NCI-H2196 (cell line): Measurements from ENCODE around the gene RNF223.
"Not testable (repeated sequence)": the region's sequence is repeated elsewhere in the genome, so short reads cannot be mapped to it uniquely, and the experiment has no call there.

Experiments used
- DNase-seq: peaks from one replicate; lab custom pipeline; 2025; ENCODE audit not compliant: unreplicated experiment; lab: John Stamatoyannopoulos, UW

The RNF223 gene

DNA sequence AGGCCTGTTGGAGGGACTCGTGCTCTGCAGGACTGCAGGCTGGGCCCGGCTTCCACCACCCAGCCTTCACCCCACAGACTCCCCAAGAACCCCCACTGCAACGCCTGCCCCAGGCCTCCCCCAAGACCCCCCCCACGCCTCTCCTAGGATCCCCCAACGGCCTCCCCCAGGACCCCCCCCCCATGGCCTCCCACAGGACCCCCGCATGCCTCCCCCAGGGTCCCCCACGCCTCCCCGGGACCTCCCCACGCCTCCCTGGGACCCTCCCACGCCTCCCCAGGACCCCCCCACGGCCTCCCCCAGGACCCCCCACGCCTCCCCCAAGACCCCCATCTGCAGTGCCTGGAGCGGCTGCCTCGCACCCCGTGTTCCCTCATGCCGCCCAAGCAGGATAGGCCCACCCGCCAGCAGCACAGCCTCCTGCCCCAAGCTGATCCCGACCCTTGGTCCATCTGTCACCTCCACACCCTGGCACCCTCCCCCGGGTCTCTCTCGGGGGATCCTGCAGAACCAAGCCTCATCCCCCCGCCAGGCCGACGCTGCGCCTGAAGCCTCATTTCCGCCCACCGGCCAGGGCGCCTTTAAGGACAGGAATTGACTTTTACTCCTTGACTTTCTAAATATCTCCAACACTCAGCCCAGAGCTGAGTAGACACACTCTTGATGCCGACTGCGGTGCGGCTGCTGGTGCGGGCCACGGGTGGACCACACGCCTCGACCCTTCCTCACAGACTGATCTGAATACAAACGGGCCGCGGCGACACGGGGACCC, 14.1 kb upstream of the RNF223 start:
- DNase-seq: no peak

DNA sequence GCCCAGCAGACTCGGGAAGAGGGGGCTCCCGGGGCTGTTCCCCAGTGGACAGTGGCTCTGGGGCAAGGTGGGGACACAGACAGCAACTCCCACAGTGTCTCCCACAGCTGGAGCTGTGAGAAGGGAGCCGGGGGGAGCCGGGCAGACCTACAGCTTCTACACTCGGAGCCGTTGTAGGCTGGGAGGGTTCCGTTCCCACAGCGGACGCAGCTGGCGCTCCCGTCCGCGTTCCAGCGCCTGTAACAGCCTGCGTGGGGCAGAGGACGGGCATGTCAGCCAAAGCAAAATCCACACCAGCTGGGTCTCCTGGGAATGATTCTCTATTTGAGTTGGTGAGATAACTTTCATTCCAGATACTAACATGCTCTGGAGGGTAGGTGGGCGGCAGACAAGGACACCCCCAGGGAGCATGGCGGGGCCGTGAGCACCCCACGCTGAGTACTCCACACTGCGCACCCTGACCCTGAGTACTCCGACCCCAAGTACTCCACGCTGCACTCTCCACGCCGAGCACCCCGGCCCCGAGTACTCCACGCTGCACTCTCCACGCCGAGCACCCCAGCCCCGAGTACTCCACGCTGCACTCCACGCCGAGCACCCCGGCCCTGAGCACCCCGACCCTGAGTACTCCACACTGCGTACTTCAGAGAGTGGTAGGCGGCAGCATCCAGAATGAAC, 13.4 kb upstream of the RNF223 start:
- DNase-seq: no peak

DNA sequence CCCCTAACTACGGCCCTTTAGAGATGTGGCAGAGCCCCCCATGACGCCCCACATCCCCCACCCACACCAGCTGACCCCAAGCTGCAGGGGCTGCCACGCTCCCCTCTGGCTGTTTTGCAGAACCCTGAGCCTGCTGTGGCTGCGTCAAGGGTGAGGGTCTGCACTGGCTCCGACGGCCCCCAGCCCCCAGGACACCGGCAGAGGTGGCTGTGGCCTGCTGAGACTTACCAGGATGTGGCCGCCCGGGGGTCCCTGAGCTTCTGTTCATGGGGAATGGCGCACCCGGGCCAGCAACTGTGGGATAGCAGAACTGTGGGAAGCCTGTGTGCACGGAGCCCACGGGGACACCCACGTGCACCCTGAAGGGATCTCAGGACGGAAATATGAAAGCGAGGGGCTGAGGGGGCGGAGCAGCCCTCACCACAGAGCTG, 12.8 kb upstream of the RNF223 start:
- no peak for DNase-seq

DNA sequence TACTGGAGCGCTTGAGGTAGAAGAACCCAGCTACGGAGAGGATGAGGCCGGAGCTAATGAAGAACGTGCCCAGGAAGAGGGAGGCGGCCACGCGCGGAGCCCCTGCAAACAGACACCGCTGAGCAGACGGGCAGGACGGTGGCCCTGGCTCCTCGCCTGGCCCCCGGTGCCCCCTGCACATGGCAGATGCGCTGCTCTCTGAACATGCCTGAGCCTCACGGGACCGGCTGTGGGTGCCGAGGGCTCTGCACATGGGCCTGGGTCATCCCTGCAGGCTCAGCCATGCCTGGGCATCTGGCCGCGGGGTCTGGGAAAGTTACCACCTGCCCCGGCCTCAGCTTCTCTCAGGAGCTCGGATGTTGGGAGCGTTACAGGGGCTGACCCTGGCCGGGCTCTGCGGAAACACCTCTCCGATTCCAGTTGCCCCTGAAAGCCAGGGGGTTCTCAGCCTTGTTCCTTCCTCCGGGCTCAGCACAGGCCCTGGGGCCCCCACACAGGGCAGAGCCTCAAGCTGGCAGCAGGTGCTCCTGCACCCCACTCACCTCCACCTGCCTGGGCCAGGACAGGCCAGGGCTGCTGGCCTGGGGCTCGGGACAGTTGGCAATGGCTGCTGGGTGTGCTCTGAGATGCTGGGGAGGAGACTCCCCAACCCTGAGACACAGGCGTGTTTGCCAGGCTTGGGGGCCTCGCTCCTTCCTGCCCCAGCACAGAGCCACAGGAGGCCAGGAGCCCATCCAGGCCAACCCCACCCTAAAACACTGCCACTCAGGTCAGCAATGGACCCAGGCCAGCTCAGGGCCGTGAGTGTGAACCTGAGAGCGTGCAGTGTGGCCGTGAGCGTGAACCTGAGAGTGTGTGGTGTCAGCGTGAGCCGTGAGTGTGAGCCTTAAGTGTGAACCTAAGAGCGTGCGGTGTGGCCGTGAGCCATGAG, 12.1 kb upstream of the RNF223 start:
- DNase-seq: no peak

DNA sequence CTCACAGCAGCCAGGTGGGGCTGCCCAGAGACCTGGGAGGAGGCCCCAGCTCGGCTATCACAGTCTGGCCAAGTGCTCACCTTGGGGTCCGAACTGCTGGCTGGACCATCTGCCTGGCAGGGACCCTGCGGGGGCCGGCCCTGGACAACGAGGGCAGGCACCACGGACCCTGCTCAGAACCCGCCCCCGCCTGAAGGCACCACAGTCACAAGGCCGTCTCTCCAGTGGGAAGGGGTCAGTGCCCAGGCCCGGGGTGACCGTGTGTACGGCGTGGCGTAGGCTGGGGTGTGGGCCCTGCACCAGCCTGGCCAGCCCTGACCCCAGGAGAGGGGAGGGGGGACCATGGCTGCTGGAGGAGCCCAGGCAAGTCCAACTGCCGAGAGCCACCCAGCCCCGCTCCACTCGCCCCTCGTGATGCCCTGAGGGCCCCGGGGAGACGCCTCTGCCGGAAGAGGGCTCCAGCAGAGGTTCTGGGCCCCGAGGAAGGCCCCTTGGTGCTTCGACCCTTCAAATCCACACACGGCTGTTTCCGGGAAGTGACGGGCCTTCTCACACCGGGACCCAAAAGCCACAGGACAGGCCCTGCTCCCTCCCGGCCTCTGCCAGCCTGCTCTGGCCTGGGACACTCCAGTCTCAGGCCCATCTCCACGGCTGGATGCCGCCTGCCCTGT, 11.2 kb upstream of the RNF223 start:
- DNase-seq: no peak

DNA sequence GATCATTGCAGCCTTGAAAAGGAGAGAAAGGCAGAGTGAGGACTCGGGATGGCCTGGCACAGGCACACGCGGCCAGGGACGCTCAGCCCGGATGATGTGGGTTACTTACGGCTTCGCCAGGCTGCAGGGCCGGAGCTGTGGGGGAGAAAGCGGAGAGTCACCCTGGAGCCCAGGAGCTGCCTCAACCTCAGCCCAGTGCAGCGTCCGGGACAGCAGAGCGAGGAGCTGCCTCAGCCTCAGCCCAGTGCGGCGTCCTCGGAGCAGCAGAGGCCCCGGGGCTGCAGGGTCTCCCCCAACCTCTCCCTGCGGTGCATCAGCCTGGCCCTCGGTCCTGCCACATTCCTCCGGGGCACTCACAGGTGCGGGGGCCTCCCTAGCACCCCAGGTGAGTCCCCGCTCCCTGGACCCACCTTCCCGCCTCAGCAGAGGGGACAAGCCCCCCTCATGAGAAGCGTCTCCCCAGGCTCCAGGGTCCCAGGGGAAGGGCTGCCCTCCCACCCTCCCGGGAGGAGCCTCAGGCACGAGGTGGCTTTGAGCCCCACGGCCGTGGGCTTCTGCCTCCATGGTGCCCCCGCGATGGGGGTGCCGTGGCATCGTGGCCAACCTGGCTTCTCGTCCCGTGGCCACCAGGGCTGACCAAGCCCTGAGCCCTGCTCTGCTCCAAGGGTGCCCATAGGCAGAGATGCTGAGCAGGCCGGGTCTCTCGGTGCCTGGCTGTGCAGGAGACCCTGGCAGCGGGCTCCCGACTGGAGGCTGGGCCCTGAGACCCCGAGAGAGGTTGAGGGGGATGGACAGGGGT, 10.5 kb upstream of the RNF223 start:
- no peak for DNase-seq

DNA sequence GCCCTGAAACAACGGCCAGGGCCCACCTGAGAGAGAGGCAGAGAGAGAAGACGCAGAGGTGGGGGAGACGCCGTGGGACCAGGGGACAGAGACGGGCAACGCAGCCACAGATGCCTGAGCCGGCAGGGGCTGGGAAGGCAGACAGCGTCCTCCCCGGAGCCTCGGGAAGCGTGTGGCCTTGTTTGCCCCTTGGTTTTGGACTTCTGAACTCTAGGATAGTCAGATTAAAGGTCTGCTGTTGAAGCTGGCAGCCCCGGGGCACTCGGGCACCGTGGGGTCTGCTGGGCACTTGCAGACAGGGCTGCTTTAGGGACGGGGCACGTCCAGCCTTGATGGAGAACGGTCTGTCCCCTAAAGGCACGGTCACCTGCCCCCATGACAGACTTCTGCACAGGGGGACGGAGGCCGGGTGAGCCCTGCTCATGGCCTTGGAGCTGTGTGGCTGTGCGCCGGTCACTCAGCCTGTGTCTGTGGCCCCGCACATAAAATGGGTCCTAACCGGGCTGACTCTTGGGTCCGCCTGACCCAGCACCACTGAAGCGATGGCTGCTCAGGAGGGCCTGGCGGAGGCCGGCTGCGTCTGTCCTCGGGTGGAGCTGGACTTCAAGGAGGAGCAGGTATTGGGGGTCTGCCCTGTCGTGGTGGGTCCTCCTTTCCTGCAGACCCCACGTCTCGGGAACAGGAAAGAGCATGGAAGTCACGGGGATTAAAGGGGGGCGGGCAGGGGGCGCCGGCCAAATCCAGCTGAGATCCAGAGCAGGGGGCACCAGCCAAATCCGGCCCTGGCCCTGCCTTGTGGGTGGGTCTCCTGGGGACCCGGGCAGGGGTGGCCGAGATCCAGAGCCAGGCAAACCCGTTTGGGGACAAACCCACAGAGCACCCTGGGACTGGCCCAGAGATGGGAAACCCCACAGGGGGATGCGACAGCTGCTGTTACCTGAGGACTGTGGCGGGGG, 9.6 kb upstream of the RNF223 start:
- no peak for DNase-seq

DNA sequence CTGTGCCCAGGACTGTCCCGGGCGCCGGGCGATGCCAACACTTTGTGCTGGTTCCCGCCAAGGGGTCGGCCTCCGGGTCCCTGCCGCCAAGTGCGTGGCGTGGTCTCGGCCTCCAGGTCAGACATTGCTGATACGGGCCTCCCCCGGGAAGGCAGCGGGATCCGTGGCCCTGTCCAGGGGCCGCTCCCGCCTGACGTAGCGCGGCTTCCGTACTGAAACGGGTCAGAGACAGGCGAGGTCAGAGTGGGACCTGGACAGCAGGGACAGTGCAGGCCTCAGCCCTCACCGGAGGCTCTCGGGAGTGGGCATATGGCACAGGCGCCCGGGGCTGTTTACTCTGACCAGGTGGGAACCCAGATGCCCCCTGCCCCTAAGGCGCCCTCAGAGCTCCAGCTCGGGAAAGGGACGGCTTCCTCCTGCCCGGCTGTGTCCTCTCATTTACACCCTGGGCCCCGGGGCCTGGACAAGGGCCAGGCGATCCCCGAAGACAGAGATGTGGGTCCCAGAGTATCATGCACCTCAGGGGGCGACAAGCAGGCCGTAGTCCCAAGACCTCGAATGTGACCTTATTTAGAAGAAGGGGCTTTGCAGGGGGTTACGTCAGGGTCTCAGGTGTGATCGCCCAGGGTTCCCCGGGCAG, 8.8 kb upstream of the RNF223 start:
- DNase-seq: no peak

DNA sequence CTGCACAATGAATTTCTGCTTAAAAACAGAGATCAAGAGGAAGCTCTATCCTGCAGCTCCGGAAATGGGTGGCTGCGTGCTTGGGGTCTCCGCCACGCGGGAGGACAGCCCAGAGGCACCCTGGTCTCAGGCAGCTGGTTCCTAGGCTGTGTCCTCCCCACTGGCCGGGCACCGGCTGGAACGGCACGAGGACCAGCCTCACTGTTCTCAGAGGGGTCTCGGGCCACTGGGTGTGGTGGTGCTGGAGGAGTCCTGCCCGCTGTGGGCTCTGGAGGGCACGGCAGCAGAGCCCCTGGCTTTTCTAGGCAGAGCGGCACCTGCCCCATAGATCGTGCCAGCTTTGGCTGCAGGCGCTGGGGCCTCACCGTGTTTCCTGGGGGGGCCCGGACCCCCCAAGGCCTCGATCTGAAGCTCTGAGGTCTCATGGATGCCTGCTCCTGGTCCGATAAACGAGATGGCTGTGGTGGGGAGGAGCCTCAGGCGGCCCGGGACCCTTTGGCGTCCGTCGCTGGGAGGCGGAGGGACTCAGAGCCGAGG, 8.2 kb upstream of the RNF223 start:
- no peak for DNase-seq

DNA sequence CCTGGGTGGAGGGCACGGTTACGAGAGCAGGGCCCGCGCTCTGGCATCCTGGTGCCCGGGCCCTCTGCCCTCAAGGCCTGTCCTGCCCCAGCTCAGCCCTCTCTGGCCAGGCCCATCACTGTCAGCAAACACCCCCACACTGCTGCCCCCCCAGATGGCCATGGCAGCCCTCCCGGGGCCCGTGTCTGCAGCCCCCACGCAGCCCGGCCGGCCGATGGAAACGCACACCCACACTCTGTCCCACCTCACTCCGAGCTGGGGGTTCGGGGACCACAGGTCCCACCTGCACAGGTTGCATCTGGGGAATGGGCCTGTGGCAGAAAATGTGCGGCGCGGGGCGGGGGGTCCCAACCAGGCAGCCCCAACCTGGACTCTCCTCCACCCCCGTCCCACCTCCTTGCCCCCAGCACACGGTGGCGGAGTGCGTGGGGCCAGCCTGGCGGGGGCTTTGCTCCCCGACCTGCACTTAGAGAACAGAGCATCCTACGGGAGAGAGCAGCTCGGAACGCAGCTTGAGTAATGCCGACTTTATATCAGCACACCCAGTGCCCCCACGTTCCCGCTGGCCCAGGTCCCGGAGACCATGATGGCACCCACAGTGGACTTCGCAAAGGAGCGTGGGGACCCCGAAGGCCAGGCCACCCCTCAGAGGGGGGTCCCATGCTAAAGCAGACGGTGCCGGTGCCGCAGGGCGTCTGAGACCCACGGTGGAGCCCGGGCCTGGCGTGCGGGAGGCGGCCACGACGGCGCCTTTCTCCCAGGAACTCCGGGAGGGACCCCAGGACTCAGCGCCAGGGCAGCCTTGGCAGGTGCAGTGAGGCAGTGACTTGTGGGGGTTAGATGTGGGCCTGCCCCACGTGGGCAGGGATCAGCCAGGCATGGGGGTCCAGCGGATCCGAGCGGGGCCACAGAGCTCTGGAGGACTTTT, 7.5 kb upstream of the RNF223 start:
- DNase-seq: no peak

DNA sequence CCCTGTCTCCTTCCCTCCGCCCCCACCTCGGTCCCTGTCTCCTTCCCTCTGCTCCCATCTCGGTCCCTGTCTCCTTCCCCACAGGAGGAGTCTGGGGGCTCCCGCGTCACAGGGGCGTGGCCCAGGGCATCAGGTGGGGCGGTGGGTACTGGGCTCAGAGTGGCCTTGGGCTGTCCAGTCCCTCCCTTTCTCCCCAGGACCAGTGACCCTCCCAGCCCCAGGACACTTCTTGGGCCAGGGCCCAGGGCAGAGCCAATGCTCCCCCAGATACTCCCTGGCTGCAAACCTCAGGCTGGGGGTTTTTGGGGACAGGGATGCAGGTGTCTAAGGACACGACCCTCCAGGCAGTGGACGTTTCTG, 6.8 kb upstream of the RNF223 start:
- no peak for DNase-seq

DNA sequence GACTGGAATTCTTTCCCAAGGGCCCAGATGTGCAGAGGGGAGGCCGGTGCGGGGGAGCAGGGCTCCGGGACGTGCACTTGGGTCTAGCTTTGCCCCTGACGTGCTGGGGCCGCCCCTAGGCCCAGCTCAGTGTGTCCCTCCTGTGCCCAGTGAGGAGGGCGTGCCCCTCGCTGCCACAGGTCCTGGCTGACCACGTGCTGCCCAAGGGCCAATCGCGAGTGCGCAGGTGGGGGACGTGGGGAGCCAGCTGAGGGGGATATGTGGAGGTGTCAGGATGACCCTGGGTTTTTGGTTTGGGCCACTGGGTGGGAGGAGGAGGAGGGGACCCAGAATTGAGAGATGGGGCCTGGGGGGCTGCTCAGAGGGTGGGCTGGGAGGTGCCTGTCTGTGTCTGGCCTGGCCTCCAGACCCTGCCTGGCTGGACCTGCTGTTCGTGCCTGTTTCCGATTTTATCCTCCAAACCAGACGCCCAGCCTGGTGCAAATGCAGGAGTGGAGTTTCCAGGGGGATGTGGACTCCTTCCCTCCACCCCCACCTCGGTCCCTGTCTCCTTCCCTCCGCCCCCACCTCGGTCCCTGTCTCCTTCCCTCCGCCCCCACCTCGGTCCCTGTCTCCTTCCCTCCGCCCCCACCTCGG, 6.1 kb upstream of the RNF223 start:
- DNase-seq: peak; percentile 73

DNA sequence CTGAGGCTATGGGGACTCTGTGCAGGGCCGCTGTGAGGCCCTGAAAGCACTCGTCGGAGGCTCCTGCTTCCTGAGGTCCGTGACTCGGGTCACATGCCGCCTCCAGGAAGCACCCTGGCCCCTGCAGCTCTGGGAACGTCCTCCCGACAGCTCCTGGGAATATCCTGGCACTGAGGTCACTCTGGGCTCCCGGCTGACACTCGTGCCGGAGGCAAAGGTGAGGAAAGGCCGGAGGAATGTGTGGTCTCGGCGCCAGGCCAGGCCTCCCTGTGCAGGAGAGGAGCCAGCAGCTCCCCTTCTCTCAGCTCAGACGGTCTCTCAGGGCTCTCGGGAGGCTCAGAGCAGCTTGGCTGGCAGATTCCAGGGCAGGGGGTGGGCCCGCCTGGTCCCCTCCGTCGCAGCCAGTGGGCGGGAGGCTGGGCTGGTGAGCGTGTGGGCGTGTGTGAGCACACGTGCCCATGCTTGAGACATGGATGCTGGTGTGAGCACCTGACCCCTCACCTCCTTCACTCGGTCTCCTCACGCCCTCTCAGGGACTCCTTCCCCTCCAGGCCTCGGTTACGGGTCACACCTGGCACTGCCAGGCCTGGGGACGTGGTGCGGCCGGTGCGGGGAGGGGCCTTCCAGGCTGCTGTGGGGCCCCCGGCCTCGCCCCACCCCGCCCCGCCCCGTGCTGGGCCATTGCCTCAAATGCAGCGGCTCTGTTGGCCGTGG, 5.5 kb upstream of the RNF223 start:
- peak; percentile 70 for DNase-seq

DNA sequence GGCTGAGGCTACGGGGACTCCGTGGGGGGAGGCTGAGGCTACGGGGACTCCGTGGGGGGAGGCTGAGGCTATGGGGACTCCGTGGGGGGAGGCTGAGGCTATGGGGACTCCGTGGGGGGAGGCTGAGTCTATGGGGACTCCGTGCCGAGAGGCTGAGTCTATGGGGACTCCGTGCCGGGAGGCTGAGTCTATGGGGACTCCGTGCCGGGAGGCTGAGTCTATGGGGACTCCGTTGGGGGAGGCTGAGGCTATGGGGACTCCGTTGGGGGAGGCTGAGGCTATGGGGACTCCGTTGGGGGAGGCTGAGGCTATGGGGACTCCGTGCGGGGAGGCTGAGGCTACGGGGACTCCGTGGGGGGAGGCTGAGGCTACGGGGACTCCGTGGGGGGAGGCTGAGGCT, 3.3 kb upstream of the RNF223 start:
- not testable (repeated sequence) for DNase-seq

DNA sequence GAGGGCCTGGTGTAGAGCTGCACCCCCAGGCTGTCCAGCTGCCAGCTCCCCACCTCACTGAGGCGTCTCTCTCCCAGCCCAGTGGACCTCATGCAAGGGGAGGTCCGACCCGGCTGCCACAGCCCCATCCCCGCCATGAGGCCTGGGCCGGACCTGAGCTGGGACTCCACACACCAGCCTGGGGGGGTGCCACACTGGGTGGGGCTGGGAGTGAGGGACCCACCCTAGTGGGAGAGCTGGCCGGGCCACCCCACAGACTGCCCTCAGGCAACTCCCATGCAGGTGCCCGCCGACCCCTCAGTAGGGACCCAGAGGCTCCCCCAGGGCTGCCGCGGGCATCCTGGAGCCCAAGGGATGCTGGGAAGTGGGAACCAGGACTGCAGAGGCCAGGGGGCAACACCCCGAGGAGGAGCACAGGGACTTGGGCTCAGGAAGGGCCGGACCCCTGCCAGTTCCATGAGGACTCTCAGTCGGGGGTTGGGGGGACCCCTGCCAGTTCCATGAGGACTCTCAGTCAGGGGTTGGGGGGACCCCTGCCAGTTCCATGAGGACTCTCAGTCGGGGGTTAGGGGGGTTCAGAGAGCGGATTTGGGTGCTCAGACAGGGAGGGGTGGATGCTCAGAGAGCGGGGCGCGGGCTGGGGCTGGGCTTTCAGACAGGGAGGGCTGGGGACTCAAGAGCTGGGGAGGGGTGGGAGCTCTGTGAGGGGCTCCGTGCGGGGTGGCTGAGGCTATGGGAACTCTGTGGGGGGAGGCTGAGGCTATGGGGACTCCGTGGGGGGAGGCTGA, 1.2 kb upstream of the RNF223 start:
- no peak for DNase-seq
